Prostate gland (tissue), 2 donors: ENCODE results near the gene SEC61A1. TPM values are rescaled to one million over a fixed set of nuclear protein-coding genes. Genes with fewer than 3 reads are reported as not detected.

ENCODE experiments used
- DNase-seq: peaks from one replicate; pipeline ENCODE4 v3.0.0-alpha.2; 2019; ENCODE audit warnings: low spot score
- H3K27ac ChIP-seq, 2 donors: fragments of 200-600 bp; sonication (generic); 2 replicates each; pipeline ENCODE4 v1.5.1; 2017 to 2019
- H3K27me3 ChIP-seq: fragments of 200-600 bp; sonication (generic); replicated peaks from 2 replicates; pipeline ENCODE4 v1.5.1; 2019; ENCODE audit not compliant: insufficient read depth
- H3K36me3 ChIP-seq, 2 donors: fragments of 200-600 bp; sonication (generic); 1 replicate in 1 of 2; 2 replicates in 1 of 2; pipeline versions ENCODE4 v1.5.1 to v1.8.1; 2017 to 2019
- H3K4me1 ChIP-seq: fragments of 200-600 bp; sonication (generic); replicated peaks from 2 replicates; pipeline ENCODE4 v1.5.1; 2019
- H3K4me3 ChIP-seq, 2 donors: fragments of 200-600 bp; sonication (generic); 2 replicates each; pipeline ENCODE4 v1.5.1; 2017 to 2019
- H3K9me3 ChIP-seq: fragments of 200-600 bp; sonication (generic); 2 replicates; pipeline ENCODE4 v1.5.1; 2017
- CTCF ChIP-seq, 4 experiments: fragments of 200-600 bp in 2 of 4; fragments of 450-650 bp in 2 of 4; sonication (generic) in 2 of 4; IDR thresholded peaks; 1 replicate in 3 of 4; 2 replicates in 1 of 4; pipeline ENCODE4 v1.5.1; 2016 to 2019; ENCODE audit warnings: antibody characterized with exemption in 4 of 4, mild to moderate bottlenecking in 2 of 4, moderate library complexity in 2 of 4
- POLR2A ChIP-seq: fragments of 450-650 bp; IDR thresholded peaks from one replicate; pipeline ENCODE4 v1.6.1; 2016; ENCODE audit warnings: antibody characterized with exemption, mild to moderate bottlenecking
- POLR2AphosphoS5 ChIP-seq: sonication (generic); formaldehyde crosslinking; IDR thresholded peaks from one replicate; pipeline ENCODE4 v1.6.1; 2017; ENCODE audit warnings: antibody characterized with exemption
- WGBS: methylation state at CpG from one replicate; pipeline ENCODE4 v1.1.5; 2018; 5-methylcytosine and 5-hydroxymethylcytosine counted together
- intact Hi-C: fragments of 100-400 bp; cut with DNase I; formaldehyde crosslinking; loops from one replicate; pipeline ENCODE4 v1.14.2; 2022
- total RNA-seq, 2 donors: library from RNA; depleted of rRNA; stranded (reverse); fragments of >200 nt; gene quantifications; one replicate each; pipeline ENCODE4 v1.1.0, GENCODE V29; 2016

SEC61A1 gene
- total RNA-seq, 2 donors from 2014 or later: 166 to 195 TPM

GRCh38 chr3:128063865-128064264 lies 11.6 kb downstream of the SEC61A1 start:
- H3K27ac ChIP-seq: no peak overlapping the region
- H3K27me3 ChIP-seq: no peaks in the 10 kb centered on the region
- intact Hi-C loops: no loop called here
- peaks cover 18 to 53% of the 10 kb centered on the region in 2 donors for H3K36me3 ChIP-seq
- H3K9me3 ChIP-seq: no peaks in the 10 kb centered on the region
- H3K4me3 ChIP-seq: no peak overlapping the region
- DNase-seq: no peak
- 78% methylated on average over 2 of the region's 2 CpGs for WGBS
- TF ChIP-seq POLR2AphosphoS5 (no peak), POLR2A (no peak), CTCF (IDR thresholded peaks at IDR 0.05) (no peak)
- no peaks in the 10 kb centered on the region for H3K4me1 ChIP-seq

- Histone ChIP-seq H3K36me3 (peaks cover 18 to 51% of the 10 kb centered on the region in 2 donors), H3K4me1 (no peaks in the 10 kb centered on the region)
- 90% methylated on average over 6 of the region's 6 CpGs for WGBS
Measured at GRCh38 chr3:128064962-128065361, 12.7 kb downstream of the SEC61A1 start.

GRCh38 chr3:128066114-128066513 lies 13.9 kb downstream of the SEC61A1 start:
- TF ChIP-seq POLR2AphosphoS5: no peak
- no peak for TF ChIP-seq POLR2A
- no peak for TF ChIP-seq CTCF (IDR thresholded peaks at IDR 0.05)
- H3K36me3 ChIP-seq: peaks cover 18 to 49% of the 10 kb centered on the region in 2 donors
- no peak overlapping the region for H3K4me3 ChIP-seq
- 89% methylated on average over 4 of the region's 4 CpGs for WGBS
- H3K4me1 ChIP-seq: no peaks in the 10 kb centered on the region
- no peaks in the 10 kb centered on the region for H3K27me3 ChIP-seq
- DNase-seq: no peak
- intact Hi-C loops: no loop called here
- no peak overlapping the region for H3K27ac ChIP-seq
- no peaks in the 10 kb centered on the region for H3K9me3 ChIP-seq

More at GRCh38 chr3:128064962-128065361, 12.7 kb downstream of the SEC61A1 start:
- TF ChIP-seq POLR2AphosphoS5 (no peak), POLR2A (no peak), CTCF (IDR thresholded peaks at IDR 0.05) (no peak)
- no peak for DNase-seq
- Histone ChIP-seq H3K27me3 (no peaks in the 10 kb centered on the region), H3K9me3 (no peaks in the 10 kb centered on the region), H3K4me3 (no peak overlapping the region), H3K27ac (no peak overlapping the region)
- intact Hi-C loops: no loop called here

GRCh38 chr3:128066676-128067075 lies 14.4 kb downstream of the SEC61A1 start:
- Histone ChIP-seq H3K27me3 (no peaks in the 10 kb centered on the region), H3K36me3 (peaks cover 18 to 47% of the 10 kb centered on the region in 2 donors), H3K4me3 (no peak overlapping the region), H3K4me1 (no peaks in the 10 kb centered on the region), H3K27ac (no peak overlapping the region), H3K9me3 (no peaks in the 10 kb centered on the region)
- TF ChIP-seq CTCF (IDR thresholded peaks at IDR 0.05): no peak
- no peak for TF ChIP-seq POLR2A
- TF ChIP-seq POLR2AphosphoS5: no peak
- WGBS: 93% methylated on average over 9 of the region's 9 CpGs
- DNase-seq: no peak
- intact Hi-C loops: no loop called here

- intact Hi-C loops: no loop called here
- WGBS: 61% methylated on average over 7 of the region's 7 CpGs
- H3K4me1 ChIP-seq: no peaks in the 10 kb centered on the region
- H3K4me3 ChIP-seq: no peak overlapping the region
- H3K27ac ChIP-seq: no peak overlapping the region
- no peak for DNase-seq
- H3K9me3 ChIP-seq: no peaks in the 10 kb centered on the region
- H3K27me3 ChIP-seq: no peaks in the 10 kb centered on the region
- TF ChIP-seq POLR2A: no peak
- TF ChIP-seq CTCF (IDR thresholded peaks at IDR 0.05): no peak
- no peak for TF ChIP-seq POLR2AphosphoS5
- peaks cover 16 to 41% of the 10 kb centered on the region in 2 donors for H3K36me3 ChIP-seq
Measured at GRCh38 chr3:128067489-128067888, 15.3 kb downstream of the SEC61A1 start.
